Measurements from ENCODE around the gene TPH1. TPM values are rescaled to one million over a fixed set of nuclear protein-coding genes. Genes with fewer than 3 reads are reported as not detected.
"Not testable (repeated sequence)": the region's sequence is repeated elsewhere in the genome, so short reads cannot be mapped to it uniquely, and the experiment has no call there.

The TPH1 gene
- total and polyA plus RNA-seq, 5 donors from 2014 or later = 0.26 to 0.74 TPM; not detected in 3

- peaks cover 19% of the 10 kb centered on the region for H3K4me1 ChIP-seq (ENCODE audit: control insufficient read depth, insufficient read depth, low read length, poor library complexity, severe bottlenecking)
- no peaks in the 10 kb centered on the region for H3K27me3 ChIP-seq (ENCODE audit: control insufficient read depth, insufficient read depth, low read length)
- ATAC-seq (ENCODE audit: low read depth in 2 of 2) = no peak
- peaks cover 12% of the 10 kb centered on the region for H3K36me3 ChIP-seq (ENCODE audit: control insufficient read depth, insufficient read depth, low read length)
- no peaks in the 10 kb centered on the region for H3K9me3 ChIP-seq (ENCODE audit: control insufficient read depth in 2 of 2, low read length in 2 of 2)
- Mint-ChIP-seq H3K4me3 (peak overlapping the region; percentile 82 to 98 (median 97)), H3K36me3 (peaks cover 5% of the 10 kb centered on the region), H3K27ac (peak overlapping the region; percentile 60 to 96 (median 92)), H3K4me1 (peaks cover 10 to 34% (median 21%) of the 10 kb centered on the region in 4 donors), H3K27me3 (no peaks in the 10 kb centered on the region), H3K9me3 (peaks cover 0 to 8% (median 0%) of the 10 kb centered on the region in 7 donors)
- peak in 1 of 3 donors; percentile 18 for DNase-seq
- peak overlapping the region; percentile 88 for H3K27ac ChIP-seq (ENCODE audit: insufficient read depth, low read length, poor library complexity, severe bottlenecking)
- H3K4me3 ChIP-seq (ENCODE audit: low read depth, low read length) = no peak overlapping the region
These were observed 35.0 kb downstream of the TPH1 start for GRCh38 chr11:18010977-18011586.

GRCh38 chr11:18010121-18010670 lies 35.9 kb downstream of the TPH1 start:
- H3K4me1 Mint-ChIP-seq = peaks cover 10 to 34% (median 23%) of the 10 kb centered on the region in 4 donors
- Histone ChIP-seq H3K27ac (ENCODE audit: insufficient read depth, low read length, poor library complexity, severe bottlenecking) (peak overlapping the region; percentile 20), H3K36me3 (ENCODE audit: control insufficient read depth, insufficient read depth, low read length) (peaks cover 21% of the 10 kb centered on the region), H3K27me3 (ENCODE audit: control insufficient read depth, insufficient read depth, low read length) (no peaks in the 10 kb centered on the region), H3K4me3 (ENCODE audit: low read depth, low read length) (no peak overlapping the region), H3K4me1 (ENCODE audit: control insufficient read depth, insufficient read depth, low read length, poor library complexity, severe bottlenecking) (peaks cover 19% of the 10 kb centered on the region), H3K9me3 (ENCODE audit: control insufficient read depth in 2 of 2, low read length in 2 of 2) (no peaks in the 10 kb centered on the region)
- peaks cover 12% of the 10 kb centered on the region for H3K36me3 Mint-ChIP-seq
- H3K27me3 Mint-ChIP-seq = no peaks in the 10 kb centered on the region
- no peak for ATAC-seq (ENCODE audit: low read depth in 2 of 2)
- H3K27ac Mint-ChIP-seq = peak overlapping the region; percentile 29 to 96 (median 92)
- peak in 2 of 3 donors; percentile 9 to 32 for DNase-seq
- peak overlapping the region in 3 of 4 donors; percentile 39 to 82 (median 45) for H3K4me3 Mint-ChIP-seq
- H3K9me3 Mint-ChIP-seq = peaks cover 0 to 8% (median 0%) of the 10 kb centered on the region in 7 donors

- H3K36me3 Mint-ChIP-seq = peaks cover 51% of the 10 kb centered on the region
- no peaks in the 10 kb centered on the region for H3K27me3 ChIP-seq (ENCODE audit: control insufficient read depth, insufficient read depth, low read length)
- no peaks in the 10 kb centered on the region for H3K9me3 ChIP-seq (ENCODE audit: control insufficient read depth in 2 of 2, low read length in 2 of 2)
- ATAC-seq (ENCODE audit: low read depth in 2 of 2) (no peak), DNase-seq (no peak)
- no peak overlapping the region for H3K27ac ChIP-seq (ENCODE audit: insufficient read depth, low read length, poor library complexity, severe bottlenecking)
- H3K4me3 ChIP-seq (ENCODE audit: low read depth, low read length) = no peak overlapping the region
- no peak overlapping the region for H3K4me3 Mint-ChIP-seq
- peak overlapping the region in 1 of 3 donors; percentile 15 for H3K27ac Mint-ChIP-seq
- H3K4me1 Mint-ChIP-seq = peaks cover 4 to 9% (median 6%) of the 10 kb centered on the region in 4 donors
- no peaks in the 10 kb centered on the region for H3K9me3 Mint-ChIP-seq
- H3K36me3 ChIP-seq (ENCODE audit: control insufficient read depth, insufficient read depth, low read length) = peaks cover 65% of the 10 kb centered on the region
- no peaks in the 10 kb centered on the region for H3K27me3 Mint-ChIP-seq
- H3K4me1 ChIP-seq (ENCODE audit: control insufficient read depth, insufficient read depth, low read length, poor library complexity, severe bottlenecking) = no peaks in the 10 kb centered on the region
These were observed 40.5 kb downstream of the TPH1 start for GRCh38 chr11:18005376-18006129.

- Mint-ChIP-seq H3K27me3 (no peaks in the 10 kb centered on the region), H3K36me3 (peaks cover 71% of the 10 kb centered on the region), H3K4me1 (peaks cover 10 to 19% (median 15%) of the 10 kb centered on the region in 4 donors), H3K4me3 (no peak overlapping the region), H3K9me3 (no peaks in the 10 kb centered on the region), H3K27ac (no peak overlapping the region)
- Histone ChIP-seq H3K4me1 (ENCODE audit: control insufficient read depth, insufficient read depth, low read length, poor library complexity, severe bottlenecking) (no peaks in the 10 kb centered on the region), H3K27me3 (ENCODE audit: control insufficient read depth, insufficient read depth, low read length) (no peaks in the 10 kb centered on the region), H3K4me3 (ENCODE audit: low read depth, low read length) (no peak overlapping the region), H3K27ac (ENCODE audit: insufficient read depth, low read length, poor library complexity, severe bottlenecking) (no peak overlapping the region), H3K9me3 (ENCODE audit: control insufficient read depth in 2 of 2, low read length in 2 of 2) (no peaks in the 10 kb centered on the region), H3K36me3 (ENCODE audit: control insufficient read depth, insufficient read depth, low read length) (peaks cover 85% of the 10 kb centered on the region)
- DNase-seq = no peak
- no peak for ATAC-seq (ENCODE audit: low read depth in 2 of 2)
These were observed 44.9 kb downstream of the TPH1 start for GRCh38 chr11:18001191-18001590.

GRCh38 chr11:18000760-18001159 lies 45.3 kb downstream of the TPH1 start:
- Mint-ChIP-seq H3K4me3 (no peak overlapping the region), H3K27me3 (no peaks in the 10 kb centered on the region), H3K36me3 (peaks cover 74% of the 10 kb centered on the region), H3K9me3 (no peaks in the 10 kb centered on the region), H3K27ac (no peak overlapping the region), H3K4me1 (peaks cover 13 to 19% (median 15%) of the 10 kb centered on the region in 4 donors)
- DNase-seq = no peak
- no peaks in the 10 kb centered on the region for H3K27me3 ChIP-seq (ENCODE audit: control insufficient read depth, insufficient read depth, low read length)
- no peak overlapping the region for H3K27ac ChIP-seq (ENCODE audit: insufficient read depth, low read length, poor library complexity, severe bottlenecking)
- no peak overlapping the region for H3K4me3 ChIP-seq (ENCODE audit: low read depth, low read length)
- H3K36me3 ChIP-seq (ENCODE audit: control insufficient read depth, insufficient read depth, low read length) = peaks cover 86% of the 10 kb centered on the region
- no peaks in the 10 kb centered on the region for H3K9me3 ChIP-seq (ENCODE audit: control insufficient read depth in 2 of 2, low read length in 2 of 2)
- no peaks in the 10 kb centered on the region for H3K4me1 ChIP-seq (ENCODE audit: control insufficient read depth, insufficient read depth, low read length, poor library complexity, severe bottlenecking)
- no peak for ATAC-seq (ENCODE audit: low read depth in 2 of 2)

GRCh38 chr11:18000128-18000527 lies 45.9 kb downstream of the TPH1 start:
- not testable (repeated sequence) for H3K9me3 Mint-ChIP-seq; H3K4me3 ChIP-seq (ENCODE audit: low read depth, low read length); H3K27me3 Mint-ChIP-seq; H3K4me1 ChIP-seq (ENCODE audit: control insufficient read depth, insufficient read depth, low read length, poor library complexity, severe bottlenecking); H3K27ac Mint-ChIP-seq; ATAC-seq (ENCODE audit: low read depth in 2 of 2); H3K27me3 ChIP-seq (ENCODE audit: control insufficient read depth, insufficient read depth, low read length); DNase-seq; H3K9me3 ChIP-seq (ENCODE audit: control insufficient read depth in 2 of 2, low read length in 2 of 2); H3K27ac ChIP-seq (ENCODE audit: insufficient read depth, low read length, poor library complexity, severe bottlenecking); H3K4me3 Mint-ChIP-seq
- peaks cover 74% of the 10 kb centered on the region for H3K36me3 Mint-ChIP-seq
- H3K4me1 Mint-ChIP-seq = peaks cover 10 to 19% (median 13%) of the 10 kb centered on the region in 4 donors
- peaks cover 86% of the 10 kb centered on the region for H3K36me3 ChIP-seq (ENCODE audit: control insufficient read depth, insufficient read depth, low read length)

Measured in CD4-positive, CD25-positive, alpha-beta regulatory T cell (primary cell).